ENCODE data around the gene EPN1. TPM values are rescaled to one million over a fixed set of nuclear protein-coding genes. Genes with fewer than 3 reads are reported as not detected.
"Not testable (repeated sequence)": the region's sequence is repeated elsewhere in the genome, so short reads cannot be mapped to it uniquely, and the experiment has no call there.

EPN1 gene
- total RNA-seq, 1 experiment from 2014 or later = 102 TPM

GRCh38 chr19:55753401-55753800 lies 78.4 kb downstream of the EPN1 start:
- POLR2A ChIA-PET = no interaction called here
- Mint-ChIP-seq H3K27me3 (ENCODE audit: insufficient read depth, unreplicated experiment) (peaks cover 42% of the 10 kb centered on the region), H3K9me3 (ENCODE audit: unreplicated experiment) (no peaks in the 10 kb centered on the region), H3K27ac (ENCODE audit: low read depth, unreplicated experiment) (no peak overlapping the region), H3K4me3 (ENCODE audit: unreplicated experiment) (no peak overlapping the region), H3K36me3 (ENCODE audit: insufficient read depth, unreplicated experiment) (no peaks in the 10 kb centered on the region), H3K4me1 (ENCODE audit: insufficient read depth, unreplicated experiment) (no peaks in the 10 kb centered on the region)
- TF ChIP-seq, protein P1, sequence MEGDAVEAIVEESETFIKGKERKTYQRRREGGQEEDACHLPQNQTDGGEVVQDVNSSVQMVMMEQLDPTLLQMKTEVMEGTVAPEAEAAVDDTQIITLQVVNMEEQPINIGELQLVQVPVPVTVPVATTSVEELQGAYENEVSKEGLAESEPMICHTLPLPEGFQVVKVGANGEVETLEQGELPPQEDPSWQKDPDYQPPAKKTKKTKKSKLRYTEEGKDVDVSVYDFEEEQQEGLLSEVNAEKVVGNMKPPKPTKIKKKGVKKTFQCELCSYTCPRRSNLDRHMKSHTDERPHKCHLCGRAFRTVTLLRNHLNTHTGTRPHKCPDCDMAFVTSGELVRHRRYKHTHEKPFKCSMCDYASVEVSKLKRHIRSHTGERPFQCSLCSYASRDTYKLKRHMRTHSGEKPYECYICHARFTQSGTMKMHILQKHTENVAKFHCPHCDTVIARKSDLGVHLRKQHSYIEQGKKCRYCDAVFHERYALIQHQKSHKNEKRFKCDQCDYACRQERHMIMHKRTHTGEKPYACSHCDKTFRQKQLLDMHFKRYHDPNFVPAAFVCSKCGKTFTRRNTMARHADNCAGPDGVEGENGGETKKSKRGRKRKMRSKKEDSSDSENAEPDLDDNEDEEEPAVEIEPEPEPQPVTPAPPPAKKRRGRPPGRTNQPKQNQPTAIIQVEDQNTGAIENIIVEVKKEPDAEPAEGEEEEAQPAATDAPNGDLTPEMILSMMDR (IDR thresholded peaks at IDR 0.05; ENCODE audit: unreplicated experiment) = no peak
- no TSS peak for BruUV-seq (replicated peaks)
- no peak for DNase-seq (ENCODE audit: unreplicated experiment)
- CTCF ChIA-PET = no interaction called here
- intact Hi-C loops (cut with micrococcal nuclease) = no loop called here

GRCh38 chr19:55756808-55757207 lies 81.8 kb downstream of the EPN1 start:
- CTCF ChIA-PET; intact Hi-C loops (cut with micrococcal nuclease); H3K27ac Mint-ChIP-seq (ENCODE audit: low read depth, unreplicated experiment); DNase-seq (ENCODE audit: unreplicated experiment); BruUV-seq (replicated peaks); H3K36me3 Mint-ChIP-seq (ENCODE audit: insufficient read depth, unreplicated experiment); H3K9me3 Mint-ChIP-seq (ENCODE audit: unreplicated experiment); H3K4me1 Mint-ChIP-seq (ENCODE audit: insufficient read depth, unreplicated experiment); POLR2A ChIA-PET; H3K4me3 Mint-ChIP-seq (ENCODE audit: unreplicated experiment): not testable (repeated sequence)
- H3K27me3 Mint-ChIP-seq (ENCODE audit: insufficient read depth, unreplicated experiment) = peaks cover 65% of the 10 kb centered on the region

DNA sequence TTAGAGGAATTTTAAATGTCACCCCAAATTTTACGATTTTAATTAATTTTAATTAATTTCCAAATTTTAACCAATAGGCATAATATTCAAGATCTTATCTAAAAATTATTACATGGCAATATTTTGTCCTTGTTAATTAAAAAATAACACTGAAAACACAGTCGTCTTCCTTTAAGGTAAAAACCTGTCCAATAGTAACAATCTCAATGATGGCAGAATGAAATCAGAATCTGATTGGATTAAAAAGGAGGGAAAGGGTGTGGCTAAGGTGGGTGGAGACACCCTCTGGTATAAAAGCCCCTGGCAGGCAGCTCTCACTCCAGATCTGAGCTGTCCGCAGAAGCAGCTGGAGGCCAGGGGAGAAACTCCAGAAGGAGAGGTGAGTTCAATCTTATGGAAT lies 83.8 kb downstream of the EPN1 start, which contains the start of gene RFPL4A:
TSS of gene RFPL4A (plus strand) at position 301 of the 400 bp plus-strand sequence. CDS start 2,704 bp downstream, outside the sequence.
- H3K9me3 Mint-ChIP-seq (ENCODE audit: unreplicated experiment); H3K36me3 Mint-ChIP-seq (ENCODE audit: insufficient read depth, unreplicated experiment); H3K4me3 Mint-ChIP-seq (ENCODE audit: unreplicated experiment); DNase-seq (ENCODE audit: unreplicated experiment); BruUV-seq (replicated peaks); POLR2A ChIA-PET; intact Hi-C loops (cut with micrococcal nuclease); H3K4me1 Mint-ChIP-seq (ENCODE audit: insufficient read depth, unreplicated experiment); H3K27ac Mint-ChIP-seq (ENCODE audit: low read depth, unreplicated experiment); CTCF ChIA-PET: not testable (repeated sequence)
- H3K27me3 Mint-ChIP-seq (ENCODE audit: insufficient read depth, unreplicated experiment) = peaks cover 54% of the 10 kb centered on the region

Other genes with a start within 250 kb of the EPN1 start
- gene SHISA7, start 231.9 kb upstream of the EPN1 start, total RNA-seq (2022) = not detected in 2 replicates
- gene ISOC2, start 213.6 kb upstream of the EPN1 start, total RNA-seq (2022) = 34.3 and 59.9 TPM in 2 replicates
- 0.23 and 0.32 TPM in 2 replicates for gene C19orf85, start 210.5 kb upstream of the EPN1 start, total RNA-seq (2022)
- 6.2 and 12.1 TPM in 2 replicates for gene ZNF628, start 198.6 kb upstream of the EPN1 start, total RNA-seq (2022)
- 16.6 and 22.8 TPM in 2 replicates for gene NAT14, start 190.0 kb upstream of the EPN1 start, total RNA-seq (2022)
- gene SSC5D, start 186.8 kb upstream of the EPN1 start, total RNA-seq (2022) = 0.33 and 0.59 TPM in 2 replicates
- not detected in 2 replicates for gene SBK2, start 138.1 kb upstream of the EPN1 start, total RNA-seq (2022)
- not detected in 2 replicates for gene SBK3, start 129.7 kb upstream of the EPN1 start, total RNA-seq (2022)
- gene ZNF579, start 94.4 kb upstream of the EPN1 start, total RNA-seq (2022) = 11.6 and 12.6 TPM in 2 replicates
- gene FIZ1, start 75.7 kb upstream of the EPN1 start, total RNA-seq (2022) = 13.5 and 16.3 TPM in 2 replicates
- gene ZNF524, start 74.9 kb upstream of the EPN1 start, total RNA-seq (2022) = 15.7 and 17.6 TPM in 2 replicates
- 12.2 and 12.7 TPM in 2 replicates for gene ZNF865, start 69.6 kb upstream of the EPN1 start, total RNA-seq (2022)
- 2.7 and 3.1 TPM in 2 replicates for gene ZNF784, start 50.7 kb upstream of the EPN1 start, total RNA-seq (2022)
- 38.9 and 44.9 TPM in 2 replicates for gene ZNF580, start 34.2 kb upstream of the EPN1 start, total RNA-seq (2022)
- 22.3 and 25.7 TPM in 2 replicates for gene ZNF581, start 31.6 kb upstream of the EPN1 start, total RNA-seq (2022)
- 2.3 and 2.5 TPM in 2 replicates for gene CCDC106, start 27.0 kb upstream of the EPN1 start, total RNA-seq (2022)
- gene U2AF2, start 20.2 kb upstream of the EPN1 start, total RNA-seq (2022) = 220 and 280 TPM in 2 replicates
- not detected in 2 replicates for gene NLRP9, start 63.2 kb downstream of the EPN1 start, total RNA-seq (2022)
- not detected in 2 replicates for gene RFPL4A, start 83.9 kb downstream of the EPN1 start, total RNA-seq (2022)
- not detected in 2 replicates for gene RFPL4AL1, start 93.9 kb downstream of the EPN1 start, total RNA-seq (2022)
- gene NLRP11, start 156.8 kb downstream of the EPN1 start, total RNA-seq (2022) = not detected in 2 replicates
- gene NLRP4, start 161.3 kb downstream of the EPN1 start, total RNA-seq (2022) = not detected in 2 replicates